Activated CD8-positive, alpha-beta memory T cell treated with anti-CD3 and anti-CD28 coated beads for 1 hour (primary cell): ENCODE measurements around the gene CIRBP.

Experiments
- DNase-seq, 2 donors: peaks; one replicate each; pipeline ENCODE4 v3.0.0-alpha.2; 2020; ENCODE audit warnings: low read depth in 1 of 2; ENCODE audit errors: extremely low read depth in 1 of 2

CIRBP gene

GRCh38 chr19:1278074-1278473, 8.9 kb downstream of the CIRBP start:
- no peak for DNase-seq

- no peak for DNase-seq
Measured at GRCh38 chr19:1278713-1279660, 9.9 kb downstream of the CIRBP start.

- DNase-seq = peak in 1 of 2 donors; percentile 67
Measured at GRCh38 chr19:1279782-1280341, 10.7 kb downstream of the CIRBP start.

GRCh38 chr19:1280636-1281568, 11.8 kb downstream of the CIRBP start:
- no peak for DNase-seq

- no peak for DNase-seq
Measured at GRCh38 chr19:1281569-1282287, 12.6 kb downstream of the CIRBP start.

GRCh38 chr19:1282588-1283206, 13.6 kb downstream of the CIRBP start:
- DNase-seq = no peak

GRCh38 chr19:1283207-1283916, 14.2 kb downstream of the CIRBP start:
- DNase-seq = no peak

GRCh38 chr19:1283917-1284292, 14.8 kb downstream of the CIRBP start:
- no peak for DNase-seq

GRCh38 chr19:1284293-1284978, 15.3 kb downstream of the CIRBP start:
- no peak for DNase-seq

- no peak for DNase-seq
Measured at GRCh38 chr19:1284979-1285736, 16.0 kb downstream of the CIRBP start.

GRCh38 chr19:1285737-1286360, 16.7 kb downstream of the CIRBP start, which contains the start of gene EFNA2:
TSS of gene EFNA2 (plus strand) at chr19:1285873. CDS start at chr19:1286169, 296 bp downstream.
- no peak for DNase-seq

GRCh38 chr19:1286487-1287353, 17.6 kb downstream of the CIRBP start:
- DNase-seq = no peak

GRCh38 chr19:1287354-1288225, 18.5 kb downstream of the CIRBP start:
- no peak for DNase-seq

GRCh38 chr19:1288226-1288612, 19.1 kb downstream of the CIRBP start:
- no peak for DNase-seq

- DNase-seq = no peak
Measured at GRCh38 chr19:1288833-1289685, 19.9 kb downstream of the CIRBP start.
